CD4-positive, alpha-beta T cell (primary cell): ENCODE results near the gene GALNT18. TPM values are rescaled to one million over a fixed set of nuclear protein-coding genes. Genes with fewer than 3 reads are reported as not detected.

Experiments
- ATAC-seq: fragments of 200-7000 bp; cut with Tn5 transposase; one replicate; pipeline ENCODE4 v1.10.0; 2022; ENCODE audit warnings: mild to moderate bottlenecking; ENCODE audit not compliant: poor library complexity
- CTCF ChIA-PET: fragments of 350-600 bp; sonication (Branson Sonifier 250); formaldehyde crosslinking; loops from one replicate; lab custom pipeline; 2021; ENCODE audit warnings: antibody characterized with exemption, inconsistent platforms; lab: Charles Lee
- POLR2A ChIA-PET: fragments of 350-600 bp; sonication (Branson Sonifier 250); formaldehyde crosslinking; loops from one replicate; lab custom pipeline; 2021; ENCODE audit warnings: antibody characterized with exemption, inconsistent platforms; lab: Charles Lee
- DNase-seq, 14 experiments: peaks; one replicate each; pipeline ENCODE4 v3.0.0-alpha.2; 2013 to 2020; ENCODE audit warnings: mixed read lengths in 2 of 14
- H3K27ac ChIP-seq, 2 donors: one replicate each; pipeline versions ENCODE4 v1.5.1 to v1.7.0; 2013; ENCODE audit warnings: low read length in 2 of 2, low read depth in 1 of 2, mild to moderate bottlenecking in 1 of 2
- H3K27me3 ChIP-seq, 2 experiments: 1 replicate in 1 of 2; 2 replicates in 1 of 2; pipeline versions ENCODE4 v1.6.1 to v1.7.0; 2013; ENCODE audit warnings: low read length in 2 of 2, control low read depth in 1 of 2, mild to moderate bottlenecking in 1 of 2, moderate library complexity in 1 of 2; ENCODE audit not compliant: insufficient read depth in 2 of 2, control insufficient read depth in 1 of 2
- H3K36me3 ChIP-seq: one replicate; pipeline ENCODE4 v1.6.1; 2013; ENCODE audit warnings: low read length, control low read depth; ENCODE audit not compliant: insufficient read depth
- H3K4me1 ChIP-seq: one replicate; pipeline ENCODE4 v1.6.1; 2013; ENCODE audit warnings: low read length, control low read depth; ENCODE audit not compliant: insufficient read depth
- H3K4me3 ChIP-seq: one replicate; pipeline ENCODE4 v1.5.1; 2013; ENCODE audit warnings: mild to moderate bottlenecking, low read length, moderate library complexity
- H3K9me3 ChIP-seq, 2 experiments: 1 replicate in 1 of 2; 2 replicates in 1 of 2; pipeline versions ENCODE4 v1.6.1 to v1.7.0; 2013; ENCODE audit warnings: low read length in 2 of 2, mild to moderate bottlenecking in 2 of 2, control low read depth in 1 of 2, moderate library complexity in 1 of 2; ENCODE audit not compliant: control insufficient read depth in 1 of 2, insufficient read depth in 1 of 2
- H3K27ac Mint-ChIP-seq: one replicate; pipeline ENCODE4 v1.8.0; 2020; ENCODE audit warnings: mixed read lengths
- H3K27me3 Mint-ChIP-seq: one replicate; pipeline ENCODE4 v1.8.0; 2021; ENCODE audit warnings: mixed read lengths
- H3K36me3 Mint-ChIP-seq: one replicate; pipeline ENCODE4 v1.8.0; 2021; ENCODE audit warnings: low read depth, mixed read lengths
- H3K4me1 Mint-ChIP-seq: one replicate; pipeline ENCODE4 v1.8.0; 2021; ENCODE audit warnings: low read depth, mixed read lengths
- H3K4me3 Mint-ChIP-seq: one replicate; pipeline ENCODE4 v1.8.0; 2020; ENCODE audit warnings: mild to moderate bottlenecking, mixed read lengths
- H3K9me3 Mint-ChIP-seq: one replicate; pipeline ENCODE4 v1.8.0; 2020; ENCODE audit warnings: mixed read lengths
- intact Hi-C, 2 experiments: fragments of 100-400 bp; cut with DNase I in 1 of 2; cut with micrococcal nuclease in 1 of 2; formaldehyde crosslinking; loops; one replicate each; pipeline versions ENCODE4 v1.15.1 to v1.9.0; 2023 to 2025; cut with DNase I, micrococcal nuclease
- total RNA-seq, 174 experiments: library from RNA in 2 of 174; stranded (reverse) in 2 of 174; gene quantifications; one replicate each; pipeline ENCODE4 v1.2.3 and lab custom pipeline; 2021 to 2026
- TF ChIP-seq, protein P1 (sequence below): fragments of 200-600 bp; IDR thresholded peaks from one replicate; pipeline ENCODE4 v1.8.0; 2022; ENCODE audit warnings: antibody characterized with exemption, mild to moderate bottlenecking

The GALNT18 gene
- total RNA-seq, 2 experiments from 2014 or later, result 0.08 TPM; not detected in 1

DNA sequence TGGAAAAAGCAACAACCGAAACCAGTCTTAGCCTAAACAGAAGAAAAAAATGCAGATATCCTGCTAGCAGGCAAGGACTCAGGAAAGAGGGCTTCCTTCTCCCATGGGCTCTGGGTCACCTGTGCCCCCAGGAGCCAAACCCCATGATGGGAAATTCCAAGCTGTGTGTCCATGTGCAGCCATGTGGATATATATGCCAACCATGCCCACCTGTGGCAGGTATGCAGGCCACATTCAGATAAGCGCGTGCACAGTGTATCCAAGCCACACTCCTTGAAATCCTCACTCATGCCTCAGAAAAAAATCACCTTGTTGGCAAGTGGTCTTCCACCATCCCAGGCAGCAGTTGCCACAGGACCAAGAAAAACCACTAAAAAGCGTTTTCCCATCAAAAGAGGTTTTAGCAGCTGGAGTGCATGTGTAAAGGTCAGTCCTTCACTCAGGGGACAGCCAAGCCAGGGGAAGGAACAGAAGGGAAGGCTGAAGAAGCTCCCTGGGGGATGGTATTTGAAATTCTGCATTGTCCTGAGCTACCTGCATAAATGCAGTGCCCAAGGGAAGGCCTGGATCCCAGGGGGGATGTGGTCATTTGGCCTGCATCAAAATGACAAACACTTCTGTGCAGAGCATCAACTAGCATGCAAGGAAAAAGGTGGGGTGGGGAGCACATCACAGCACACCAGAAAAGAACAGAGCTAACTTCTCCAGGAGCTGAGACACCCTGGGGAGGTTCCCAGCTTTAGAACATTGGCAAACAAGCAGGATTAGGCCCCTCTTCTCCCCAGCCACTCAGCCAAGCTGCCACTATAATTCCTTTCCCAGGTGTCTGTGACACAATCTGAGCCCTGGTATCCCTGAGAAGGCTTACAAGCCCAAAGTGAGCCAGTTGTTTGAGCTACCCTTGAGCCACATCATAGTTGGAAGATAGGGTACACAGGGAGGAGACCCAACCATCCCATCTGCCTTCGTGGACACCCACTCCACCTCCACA is 76.2 kb downstream of the GALNT18 start:
- Histone ChIP-seq H3K4me1 (no peaks in the 10 kb centered on the region), H3K27me3 (peaks cover 0 to 3% of the 10 kb centered on the region in 2 experiments), H3K9me3 (no peaks in the 10 kb centered on the region), H3K27ac (no peak overlapping the region), H3K4me3 (no peak overlapping the region), H3K36me3 (no peaks in the 10 kb centered on the region)
- H3K36me3 Mint-ChIP-seq, result no peaks in the 10 kb centered on the region
- no peaks in the 10 kb centered on the region for H3K4me1 Mint-ChIP-seq
- ATAC-seq, result no peak
- H3K4me3 Mint-ChIP-seq, result no peak overlapping the region
- no peaks in the 10 kb centered on the region for H3K27me3 Mint-ChIP-seq
- POLR2A ChIA-PET, result no interaction called here
- no peak overlapping the region for H3K27ac Mint-ChIP-seq
- CTCF ChIA-PET, result no interaction called here
- TF ChIP-seq, protein P1, sequence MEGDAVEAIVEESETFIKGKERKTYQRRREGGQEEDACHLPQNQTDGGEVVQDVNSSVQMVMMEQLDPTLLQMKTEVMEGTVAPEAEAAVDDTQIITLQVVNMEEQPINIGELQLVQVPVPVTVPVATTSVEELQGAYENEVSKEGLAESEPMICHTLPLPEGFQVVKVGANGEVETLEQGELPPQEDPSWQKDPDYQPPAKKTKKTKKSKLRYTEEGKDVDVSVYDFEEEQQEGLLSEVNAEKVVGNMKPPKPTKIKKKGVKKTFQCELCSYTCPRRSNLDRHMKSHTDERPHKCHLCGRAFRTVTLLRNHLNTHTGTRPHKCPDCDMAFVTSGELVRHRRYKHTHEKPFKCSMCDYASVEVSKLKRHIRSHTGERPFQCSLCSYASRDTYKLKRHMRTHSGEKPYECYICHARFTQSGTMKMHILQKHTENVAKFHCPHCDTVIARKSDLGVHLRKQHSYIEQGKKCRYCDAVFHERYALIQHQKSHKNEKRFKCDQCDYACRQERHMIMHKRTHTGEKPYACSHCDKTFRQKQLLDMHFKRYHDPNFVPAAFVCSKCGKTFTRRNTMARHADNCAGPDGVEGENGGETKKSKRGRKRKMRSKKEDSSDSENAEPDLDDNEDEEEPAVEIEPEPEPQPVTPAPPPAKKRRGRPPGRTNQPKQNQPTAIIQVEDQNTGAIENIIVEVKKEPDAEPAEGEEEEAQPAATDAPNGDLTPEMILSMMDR, result no peak
- intact Hi-C loops, result no loop called here
- DNase-seq, result no peak
- no peaks in the 10 kb centered on the region for H3K9me3 Mint-ChIP-seq

DNA sequence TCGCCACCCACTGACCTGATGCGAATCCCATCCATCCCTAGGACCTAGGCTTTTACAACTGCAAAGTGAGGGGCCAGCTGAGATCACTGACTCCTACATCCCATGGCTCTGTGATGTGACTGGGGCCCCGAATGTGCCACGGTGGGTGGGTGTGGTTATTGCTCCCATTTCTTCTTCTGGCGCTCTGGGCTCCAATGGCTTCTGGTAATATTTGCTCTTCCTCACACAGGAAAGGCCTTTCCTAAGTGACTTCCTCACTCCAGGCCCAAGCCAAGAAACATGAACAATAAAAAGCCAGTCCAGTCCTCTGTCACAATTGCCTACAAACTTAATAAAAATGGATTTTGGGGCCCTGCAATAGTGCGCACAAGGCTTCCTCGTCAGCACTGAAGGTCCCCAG is 78.1 kb downstream of the GALNT18 start:
- no peak for DNase-seq

DNA sequence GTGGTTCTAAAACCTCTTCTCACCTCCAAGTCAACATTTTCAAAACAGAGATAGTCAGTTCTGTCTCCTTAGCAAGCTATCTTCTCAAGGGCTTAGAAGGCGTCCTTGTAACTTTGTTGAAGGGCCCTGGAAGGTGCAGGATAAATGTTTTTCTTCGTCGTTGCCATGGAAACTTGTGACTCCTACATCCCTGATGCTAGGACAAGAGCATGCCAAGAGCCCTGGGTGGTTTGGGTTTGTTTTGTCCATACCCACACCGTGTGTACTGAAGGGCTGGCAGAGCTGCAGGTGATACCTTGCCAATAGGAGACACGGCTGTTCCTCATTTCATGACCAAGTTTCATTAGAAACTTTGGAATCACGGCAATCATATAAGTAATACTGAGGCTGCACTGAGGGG is 81.6 kb downstream of the GALNT18 start:
- intact Hi-C loops, result no loop called here
- no peaks in the 10 kb centered on the region for H3K9me3 Mint-ChIP-seq
- no peaks in the 10 kb centered on the region for H3K9me3 ChIP-seq
- no peak for DNase-seq
- H3K27ac Mint-ChIP-seq, result no peak overlapping the region
- no peaks in the 10 kb centered on the region for H3K4me1 ChIP-seq
- H3K36me3 ChIP-seq, result no peaks in the 10 kb centered on the region
- H3K36me3 Mint-ChIP-seq, result no peaks in the 10 kb centered on the region
- CTCF ChIA-PET, result no interaction called here
- H3K4me3 ChIP-seq, result no peak overlapping the region
- no peak overlapping the region for H3K4me3 Mint-ChIP-seq
- ATAC-seq, result no peak
- no peak overlapping the region for H3K27ac ChIP-seq
- H3K4me1 Mint-ChIP-seq, result no peaks in the 10 kb centered on the region
- POLR2A ChIA-PET, result no interaction called here
- peaks cover 0 to 3% of the 10 kb centered on the region in 2 experiments for H3K27me3 ChIP-seq
- TF ChIP-seq, protein P1, result no peak
- peaks cover under 1% of the 10 kb centered on the region for H3K27me3 Mint-ChIP-seq

More for the DNA sequence above, 78.1 kb downstream of the GALNT18 start:
- H3K4me1 ChIP-seq, result no peaks in the 10 kb centered on the region
- no peak overlapping the region for H3K4me3 ChIP-seq
- H3K27ac ChIP-seq, result no peak overlapping the region
- no peaks in the 10 kb centered on the region for H3K9me3 Mint-ChIP-seq
- no peaks in the 10 kb centered on the region for H3K36me3 ChIP-seq
- no peak overlapping the region for H3K27ac Mint-ChIP-seq
- no peaks in the 10 kb centered on the region for H3K36me3 Mint-ChIP-seq
- no peak for ATAC-seq
- peaks cover 0 to 3% of the 10 kb centered on the region in 2 experiments for H3K27me3 ChIP-seq
- H3K27me3 Mint-ChIP-seq, result no peaks in the 10 kb centered on the region
- CTCF ChIA-PET, result no interaction called here
- no peaks in the 10 kb centered on the region for H3K4me1 Mint-ChIP-seq
- intact Hi-C loops, result no loop called here
- H3K4me3 Mint-ChIP-seq, result no peak overlapping the region
- POLR2A ChIA-PET, result no interaction called here
- TF ChIP-seq, protein P1, result no peak
- H3K9me3 ChIP-seq, result no peaks in the 10 kb centered on the region
